ENCODE results near the gene WDR91.

DNA sequence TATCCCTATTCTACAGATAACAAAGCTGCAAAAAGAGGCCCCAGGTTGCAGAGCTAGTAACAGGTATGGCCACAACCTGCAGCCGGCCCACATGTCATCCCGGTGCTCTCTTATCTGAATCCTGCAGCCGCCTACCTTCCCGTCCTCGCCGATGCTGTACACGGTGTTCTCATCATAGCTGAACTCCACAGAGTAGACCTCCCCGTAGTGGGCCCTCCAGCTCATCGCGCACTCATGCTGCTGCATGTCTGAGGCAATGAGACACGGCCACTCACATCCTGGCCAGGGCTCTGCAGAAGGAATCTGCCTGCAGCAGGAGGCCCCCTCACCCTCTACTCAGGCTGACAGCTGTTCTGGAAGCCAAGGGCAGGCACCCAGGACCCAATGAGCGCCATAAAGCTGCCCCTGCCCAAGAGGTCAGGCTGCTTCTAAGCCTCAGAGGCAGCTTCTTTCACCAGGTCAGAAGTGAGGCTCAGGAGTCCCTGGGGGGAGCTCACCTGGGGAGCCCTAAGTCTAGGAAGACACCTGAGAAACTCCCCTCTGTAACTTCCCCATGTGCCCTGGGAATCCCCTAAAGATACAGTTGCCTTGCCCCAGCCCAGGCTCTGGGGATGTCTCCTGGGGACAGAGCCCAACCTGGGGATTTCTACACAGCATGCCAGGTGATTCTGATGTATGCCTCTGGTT, 22.9 kb downstream of the WDR91 start:
- TF ChIP-seq EZH2 (IDR thresholded peaks at IDR 0.05; ENCODE audit: borderline replicate concordance, low read length) = no peak
- TF ChIP-seq, protein P1, sequence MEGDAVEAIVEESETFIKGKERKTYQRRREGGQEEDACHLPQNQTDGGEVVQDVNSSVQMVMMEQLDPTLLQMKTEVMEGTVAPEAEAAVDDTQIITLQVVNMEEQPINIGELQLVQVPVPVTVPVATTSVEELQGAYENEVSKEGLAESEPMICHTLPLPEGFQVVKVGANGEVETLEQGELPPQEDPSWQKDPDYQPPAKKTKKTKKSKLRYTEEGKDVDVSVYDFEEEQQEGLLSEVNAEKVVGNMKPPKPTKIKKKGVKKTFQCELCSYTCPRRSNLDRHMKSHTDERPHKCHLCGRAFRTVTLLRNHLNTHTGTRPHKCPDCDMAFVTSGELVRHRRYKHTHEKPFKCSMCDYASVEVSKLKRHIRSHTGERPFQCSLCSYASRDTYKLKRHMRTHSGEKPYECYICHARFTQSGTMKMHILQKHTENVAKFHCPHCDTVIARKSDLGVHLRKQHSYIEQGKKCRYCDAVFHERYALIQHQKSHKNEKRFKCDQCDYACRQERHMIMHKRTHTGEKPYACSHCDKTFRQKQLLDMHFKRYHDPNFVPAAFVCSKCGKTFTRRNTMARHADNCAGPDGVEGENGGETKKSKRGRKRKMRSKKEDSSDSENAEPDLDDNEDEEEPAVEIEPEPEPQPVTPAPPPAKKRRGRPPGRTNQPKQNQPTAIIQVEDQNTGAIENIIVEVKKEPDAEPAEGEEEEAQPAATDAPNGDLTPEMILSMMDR (IDR thresholded peaks at IDR 0.05; ENCODE audit: low read length) = no peak

All from OCI-LY1 (cell line).